DND-41 (cell line): ENCODE data around the gene CNTNAP5.

Source experiments
- CTCF ChIP-seq: IDR thresholded peaks from 2 replicates; pipeline ENCODE4 v1.5.1; 2012; ENCODE audit warnings: borderline replicate concordance, low read length, moderate library complexity, mild to moderate bottlenecking; ENCODE audit not compliant: poor library complexity, severe bottlenecking; ENCODE audit errors: extremely low read depth
- EZH2 ChIP-seq: IDR thresholded peaks from 3 replicates; pipeline ENCODE4 v1.6.1; 2012; ENCODE audit warnings: borderline replicate concordance, low read depth, mild to moderate bottlenecking, moderate library complexity, low read length, inconsistent platforms; ENCODE audit not compliant: severe bottlenecking

- TF ChIP-seq CTCF = no peak
- TF ChIP-seq EZH2 = no peak
Observed at GRCh38 chr2:124482044-124482443, 457.0 kb downstream of the CNTNAP5 start.
